ENCODE results near the gene CAMK1G. TPM values are rescaled to one million over a fixed set of nuclear protein-coding genes. Genes with fewer than 3 reads are reported as not detected.

Gene CAMK1G
- total and polyA plus RNA-seq, 10 of the 15 experiments (the other 5 are each of a cell fraction or from before 2014, with no cell fraction given): 0.18 to 0.20 TPM; not detected in 8

- no peak for TF ChIP-seq ESRRA (IDR thresholded peaks at IDR 0.05; ENCODE audit: low read length)
- TF ChIP-seq RUNX3 (IDR thresholded peaks at IDR 0.05; ENCODE audit: low read length): peak; percentile 16; the same call in 1 of the 2 replicates
- TF ChIP-seq NBN (IDR thresholded peaks at IDR 0.05): 0 out of 2 replicates have a peak, but pooled peaks have one; percentile 3
- TF ChIP-seq ASH2L (IDR thresholded peaks at IDR 0.05; ENCODE audit: borderline replicate concordance, low read depth): no peak
- peak; percentile 60 to 68; a peak in 3 of 4 replicates for TF ChIP-seq IKZF2 (IDR thresholded peaks at IDR 0.05)
- TF ChIP-seq WRNIP1 (IDR thresholded peaks at IDR 0.05; ENCODE audit: borderline replicate concordance, low read depth, low read length): no peak
- TF ChIP-seq ATF7 (IDR thresholded peaks at IDR 0.05; ENCODE audit: low read depth): peak; percentile 52; the same call in 1 of the 2 replicates
- no peak for TF ChIP-seq PBX3 (IDR thresholded peaks at IDR 0.05; ENCODE audit: insufficient replicate concordance, low read depth, low read length)
- 0 out of 2 replicates have a peak, but pooled peaks have one; percentile 13 for TF ChIP-seq SMARCA5 (IDR thresholded peaks at IDR 0.05)
- no peak for TF ChIP-seq BCL3 (IDR thresholded peaks at IDR 0.05; ENCODE audit: borderline replicate concordance, insufficient read depth, low read depth, low read length, poor library complexity, severe bottlenecking)
- TF ChIP-seq POLR2AphosphoS5 (IDR thresholded peaks at IDR 0.05; ENCODE audit: low read length): 0 out of 2 replicates have a peak, but pooled peaks have one; percentile 28
- TF ChIP-seq BMI1 (IDR thresholded peaks at IDR 0.05; ENCODE audit: borderline replicate concordance): no peak
- no peak for TF ChIP-seq CEBPB (IDR thresholded peaks at IDR 0.05; ENCODE audit: borderline replicate concordance in 1 of 2, low read depth in 2 of 2, low read length in 2 of 2)
- TF ChIP-seq JUNB (IDR thresholded peaks at IDR 0.05): peak; percentile 59
Observed at GRCh38 chr1:209607102-209607794, 23.7 kb downstream of the CAMK1G start (continued).

All from GM12878 (cell line).